ENCODE results near the gene TERT. TPM values are rescaled to one million over a fixed set of nuclear protein-coding genes. Genes with fewer than 3 reads are reported as not detected.

Gene TERT
- total and polyA plus RNA-seq, 2 of the 4 experiments (the other 2 are of a cell fraction): not detected

- no peak overlapping the region for H2BK120ac ChIP-seq (ENCODE audit: low read depth, low read length)
- H3K23ac ChIP-seq (ENCODE audit: low read depth, low read length): no peak overlapping the region
- H2AFZ ChIP-seq (replicated peaks; ENCODE audit: low read length, poor library complexity): no peak overlapping the region
- H3K79me1 ChIP-seq (ENCODE audit: low read depth in 1 of 2, low read length in 2 of 2): no peaks in the 10 kb centered on the region
- no peak overlapping the region for H2AK9ac ChIP-seq (replicated peaks; ENCODE audit: low read depth, low read length, poor library complexity)
- no TSS peak for BruUV-seq (replicated peaks)
- no peak overlapping the region for H2BK15ac ChIP-seq (ENCODE audit: low read depth, low read length)
- no peaks in the 10 kb centered on the region for H3K36me3 ChIP-seq (ENCODE audit: control insufficient read depth, insufficient read depth, low read length)
- dilution Hi-C loops (cut with HindIII; ENCODE audit: low sequenced_read_pairs, unreplicated experiment) (no loop called here), in situ Hi-C loops (cut with MboI; ENCODE audit: low sequenced_read_pairs) (no loop called here), intact Hi-C loops (cut with micrococcal nuclease) (no loop called here)
- no peak overlapping the region for H3K18ac ChIP-seq (ENCODE audit: low read depth, low read length)
- TF ChIP-seq MAZ (IDR thresholded peaks at IDR 0.05; ENCODE audit: borderline replicate concordance, low read depth, low read length): no peak
- 60% methylated on average over 1 of the region's 10 CpGs; no CpG with 5 or more reads in 1 of the 2 experiments for WGBS, 2 experiments (ENCODE audit: extremely low coverage in 2 of 2, insufficient read length in 1 of 2)
- no peak overlapping the region for H3K4me2 ChIP-seq (ENCODE audit: low read depth, low read length)
- no peak overlapping the region for H2BK20ac ChIP-seq (ENCODE audit: low read depth, low read length)
- no peak overlapping the region for H2AK5ac ChIP-seq (ENCODE audit: low read depth, low read length)
- H2BK5ac ChIP-seq (ENCODE audit: low read depth, low read length, poor library complexity, severe bottlenecking): no peak overlapping the region
- POLR2A ChIA-PET (ENCODE audit: unreplicated experiment): no interaction called here
- ATAC-seq (ENCODE audit: low read depth) (no peak), DNase-seq (no peak)
- H3K56ac ChIP-seq (ENCODE audit: extremely low read depth, insufficient read depth, low read length): no peak overlapping the region
- H3K27me3 ChIP-seq (ENCODE audit: control insufficient read depth, insufficient read depth, low read length): no peaks in the 10 kb centered on the region
- CTCF ChIA-PET: interaction anchor here (0.5 kb wide), 1 partner anchor 327 kb away, joined by 3 read pairs; no protein-coding TSS in a partner anchor
- no peak overlapping the region for H3K4ac ChIP-seq (ENCODE audit: low read depth, low read length)
- no peak overlapping the region for H3K9ac ChIP-seq (ENCODE audit: low read depth, low read length)
- H3K4me1 ChIP-seq (ENCODE audit: control insufficient read depth, insufficient read depth, low read length): no peaks in the 10 kb centered on the region
- no peak overlapping the region for H3K14ac ChIP-seq (replicated peaks; ENCODE audit: low read depth, low read length)
- no peaks in the 10 kb centered on the region for H4K20me1 ChIP-seq (ENCODE audit: insufficient read depth, low read length)
- no peak overlapping the region for H3K27ac ChIP-seq (ENCODE audit: insufficient read depth, low read length)
- H4K5ac ChIP-seq (ENCODE audit: low read depth, low read length): no peak overlapping the region
- no peak overlapping the region for H3K4me3 ChIP-seq (ENCODE audit: insufficient read depth, low read depth, low read length)
- H3K9me1 ChIP-seq (ENCODE audit: insufficient read depth, low read length): no peaks in the 10 kb centered on the region
- H4K91ac ChIP-seq (ENCODE audit: insufficient read depth, low read depth, low read length): no peak overlapping the region
- peaks cover 57% of the 10 kb centered on the region for H3K9me3 ChIP-seq (ENCODE audit: control insufficient read depth, insufficient read depth, low read length)
- H4K8ac ChIP-seq (ENCODE audit: low read depth in 2 of 2, low read length in 2 of 2): no peak overlapping the region
Measured at GRCh38 chr5:1261643-1262042, 33.2 kb downstream of the TERT start.
